CD4-positive, alpha-beta T cell treated with Interleukin-15 for 4 hours (primary cell): Measurements from ENCODE around the gene RASEF.

Experiments used
- DNase-seq: peaks from one replicate; pipeline ENCODE4 v3.0.0-alpha.2; 2020; ENCODE audit warnings: low spot score

The RASEF gene

GRCh38 chr9:83056174-83056573, 6.8 kb downstream of the RASEF start:
- DNase-seq: no peak

GRCh38 chr9:83047839-83048775, 14.8 kb downstream of the RASEF start:
- DNase-seq: no peak

GRCh38 chr9:83043597-83043996, 19.3 kb downstream of the RASEF start:
- DNase-seq: no peak

DNA sequence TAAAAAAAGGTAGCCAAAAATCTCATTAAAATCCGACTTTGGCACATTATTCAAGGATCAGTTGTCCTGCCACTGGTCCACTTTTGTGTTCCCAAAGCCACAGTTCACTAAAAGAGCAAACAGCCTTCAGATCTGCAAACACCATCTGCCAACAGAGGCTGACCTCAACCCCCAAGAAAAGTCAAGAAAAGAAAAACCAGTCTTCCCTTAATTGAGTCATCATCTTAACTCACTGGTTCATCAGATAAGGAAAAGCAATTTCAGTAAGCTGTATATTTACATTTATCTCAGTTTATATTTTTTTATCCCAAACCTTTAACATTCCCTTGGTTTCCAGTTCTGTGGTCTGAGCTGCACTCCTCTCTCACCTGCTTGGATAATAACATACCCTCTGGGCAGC, 21.2 kb downstream of the RASEF start:
- DNase-seq: no peak

DNA sequence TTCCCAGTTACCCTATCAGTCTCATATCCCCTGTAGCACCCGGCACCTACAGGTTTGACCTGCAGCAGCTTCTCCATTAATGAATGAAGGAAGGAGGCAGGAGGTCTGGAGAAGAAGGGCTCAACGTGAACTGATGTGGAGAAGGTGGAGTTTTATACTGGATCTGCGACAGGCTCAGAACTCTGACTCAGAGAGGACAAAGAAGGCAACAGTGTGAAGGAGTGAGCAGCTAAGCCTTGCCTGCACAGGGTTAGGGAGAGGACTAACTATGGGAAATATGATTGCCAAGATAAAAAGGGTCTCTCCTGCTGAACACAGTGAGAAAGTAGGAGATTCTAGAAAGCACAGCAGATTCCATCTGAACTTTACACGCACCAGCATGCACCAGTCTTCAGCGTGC, 23.6 kb downstream of the RASEF start:
- no peak for DNase-seq

GRCh38 chr9:83036043-83036442, 26.9 kb downstream of the RASEF start:
- no peak for DNase-seq

DNA sequence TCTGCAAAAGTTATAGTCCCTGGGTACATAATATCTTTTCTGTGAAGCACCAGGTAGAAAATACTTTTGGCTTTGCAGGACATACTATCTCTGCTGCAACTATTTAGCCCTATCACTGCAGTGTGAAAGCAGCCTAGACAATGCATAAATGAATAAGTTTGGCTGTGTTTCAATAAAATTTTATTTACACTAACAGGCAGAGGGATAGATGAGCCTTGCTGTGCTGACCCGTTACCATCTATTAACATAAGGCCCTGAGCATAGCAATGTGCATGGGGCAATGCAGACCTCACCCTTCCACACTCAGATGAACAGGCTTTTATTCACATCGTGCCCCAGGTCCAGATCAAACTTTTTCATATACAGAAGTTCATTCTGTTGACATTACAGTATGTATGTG, 27.8 kb downstream of the RASEF start:
- no peak for DNase-seq

DNA sequence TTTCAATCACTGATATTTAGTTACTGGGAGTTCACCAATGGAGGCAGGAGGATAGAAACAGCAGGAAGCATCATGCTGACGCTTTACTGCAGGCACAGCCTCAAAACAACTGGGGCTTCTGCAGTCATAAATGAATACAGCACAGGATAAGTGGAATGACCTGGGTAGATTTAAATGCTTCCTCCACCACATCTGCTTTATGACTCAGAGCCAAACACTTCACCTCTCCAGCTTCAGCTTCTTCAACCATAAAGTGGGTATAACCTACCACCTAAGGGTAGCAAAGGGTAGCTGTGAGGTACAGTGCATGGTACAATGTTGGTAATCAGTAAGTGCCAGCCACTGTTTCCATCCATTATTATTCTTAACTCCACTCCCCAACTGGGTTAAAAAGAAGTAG, 28.4 kb downstream of the RASEF start:
- no peak for DNase-seq

DNA sequence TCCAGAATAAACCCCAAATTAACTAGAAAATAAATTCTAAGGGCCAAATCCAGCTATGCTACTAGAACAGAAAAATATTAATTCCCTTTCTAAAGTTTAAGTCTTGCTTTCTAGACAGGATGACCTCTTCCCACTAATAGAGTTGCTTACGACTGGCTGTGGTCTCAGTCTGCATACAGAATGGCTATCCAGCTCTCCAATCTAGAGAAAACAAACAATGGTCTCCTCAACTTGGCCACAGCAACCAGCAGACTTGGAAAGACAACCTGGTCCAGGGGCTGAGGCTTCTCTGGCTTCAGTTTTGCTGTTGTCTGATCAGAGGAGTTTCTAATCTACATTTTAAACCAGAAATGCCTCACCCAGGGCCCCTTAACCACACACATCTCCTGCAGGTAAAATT, 28.9 kb downstream of the RASEF start:
- DNase-seq: no peak

DNA sequence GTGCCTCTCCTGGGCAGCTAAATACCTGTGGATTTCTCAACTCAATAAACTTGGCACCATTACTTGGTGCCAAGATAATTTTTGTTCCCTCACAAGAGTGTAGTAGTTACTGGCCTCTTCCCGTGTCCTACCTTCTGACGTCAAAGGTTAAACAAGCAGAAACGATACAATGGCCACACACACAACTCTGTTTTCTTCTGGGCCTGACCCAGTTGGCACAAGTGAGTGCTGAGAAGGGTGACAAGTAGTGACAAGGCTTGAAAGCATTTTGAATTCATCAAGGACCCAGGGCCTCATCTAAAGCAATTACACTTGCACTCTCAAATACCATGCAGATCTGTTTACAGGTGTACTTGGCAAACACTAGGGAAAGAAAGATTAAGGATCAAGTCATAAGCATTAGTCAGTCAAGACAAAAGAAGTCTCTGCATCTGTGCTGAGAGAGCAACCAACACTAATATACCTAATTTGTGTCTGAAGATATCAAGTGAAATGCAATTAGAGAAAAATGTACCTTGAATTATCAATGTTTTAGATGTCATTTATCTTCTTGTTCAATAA, 30.8 kb downstream of the RASEF start:
- no peak for DNase-seq

- DNase-seq: no peak
Measured at GRCh38 chr9:83030391-83031107, 32.4 kb downstream of the RASEF start.

- DNase-seq: no peak
Measured at GRCh38 chr9:83029531-83030137, 33.3 kb downstream of the RASEF start.

GRCh38 chr9:83027153-83027891, 35.6 kb downstream of the RASEF start:
- DNase-seq: no peak

DNA sequence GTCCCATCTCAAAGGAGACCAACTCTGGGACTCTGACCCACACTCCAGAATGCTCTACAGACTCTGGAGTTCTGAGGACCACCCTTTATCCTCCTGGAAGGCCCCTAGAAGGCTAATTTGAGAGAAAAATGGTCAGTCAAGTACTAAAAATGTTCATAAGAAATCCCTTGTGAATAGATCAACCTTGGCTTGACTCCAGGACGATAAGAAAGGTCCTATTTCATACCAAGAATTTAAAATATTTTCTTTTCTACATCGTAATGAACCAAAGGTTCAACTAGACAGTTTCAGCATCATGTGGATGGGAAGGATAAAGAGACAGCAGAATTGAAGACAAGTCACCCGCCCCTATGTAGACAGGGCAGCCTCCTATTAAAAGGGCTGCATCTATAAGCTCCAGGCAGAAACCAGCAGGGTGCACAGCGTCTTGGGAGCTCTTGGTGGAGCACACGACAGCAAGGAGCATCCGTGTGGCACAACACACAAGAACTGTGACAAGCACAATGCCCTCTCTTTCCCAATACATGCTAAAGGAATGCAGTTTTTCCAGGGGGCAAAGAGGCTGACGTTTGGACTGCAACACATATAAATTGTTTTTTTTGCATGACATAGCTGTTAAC, 38.3 kb downstream of the RASEF start:
- DNase-seq: no peak

DNA sequence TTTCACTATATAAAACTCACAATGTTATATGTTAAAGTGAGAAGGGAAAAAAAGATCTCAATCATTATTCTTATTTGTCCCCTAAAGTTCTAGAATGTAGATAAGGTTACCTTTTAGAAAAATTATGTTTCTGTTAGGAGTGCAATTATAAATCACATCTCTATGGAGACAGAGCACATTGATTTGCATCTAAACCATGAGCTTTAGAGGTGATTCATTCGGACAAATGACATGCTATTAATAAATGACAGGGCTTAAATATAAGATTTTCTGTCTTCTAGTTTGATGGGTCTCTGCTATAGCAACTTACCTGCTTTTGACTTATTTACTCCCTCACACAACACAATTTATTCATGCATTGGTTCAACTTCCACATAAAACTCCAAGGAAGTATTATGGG, 39.8 kb downstream of the RASEF start:
- DNase-seq: no peak

DNA sequence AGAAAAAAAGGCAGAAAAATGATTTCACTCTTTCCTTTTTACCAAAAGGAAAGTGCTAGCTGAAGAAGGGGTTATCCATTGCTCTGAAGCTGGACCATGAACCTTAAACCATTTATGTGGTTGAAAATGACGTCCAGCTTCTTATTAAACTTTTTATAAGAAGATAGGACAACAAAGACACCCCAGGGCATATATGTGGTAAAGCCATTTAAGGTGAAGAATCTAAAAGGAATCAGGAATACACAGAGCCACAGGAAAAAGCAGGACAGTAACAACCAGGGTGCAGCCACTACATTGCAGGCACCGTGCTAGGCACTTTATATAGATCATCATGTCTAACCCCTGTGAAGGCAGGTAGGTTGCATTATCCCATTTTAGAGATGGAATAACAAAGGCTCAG, 42.1 kb downstream of the RASEF start:
- no peak for DNase-seq

- DNase-seq: no peak
Measured at GRCh38 chr9:83020327-83020726, 42.6 kb downstream of the RASEF start.

- DNase-seq: no peak
Measured at GRCh38 chr9:83019246-83019645, 43.7 kb downstream of the RASEF start.

DNA sequence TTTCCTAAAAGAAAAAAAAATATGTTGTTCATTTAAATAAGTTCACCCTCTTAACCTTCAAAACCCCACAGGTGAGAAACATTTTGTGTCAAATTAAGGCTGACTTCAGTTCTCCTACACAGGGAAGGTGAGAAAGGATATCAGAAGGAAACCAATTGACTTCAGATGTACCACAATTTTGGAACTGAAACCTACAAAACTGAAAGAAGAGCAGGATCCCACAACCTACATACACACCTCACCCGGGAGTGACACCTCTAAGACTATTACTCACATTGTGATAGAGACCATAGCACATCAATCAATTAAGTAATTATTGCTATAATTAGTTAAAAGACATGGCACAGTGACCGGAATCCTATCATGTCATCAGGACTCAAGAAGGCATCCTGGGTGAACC, 47.0 kb downstream of the RASEF start:
- no peak for DNase-seq

GRCh38 chr9:83013867-83014605, 48.9 kb downstream of the RASEF start:
- DNase-seq: no peak
